HG03280 (cell line): ENCODE results near the gene HP1BP3.

Experiments used
- ATAC-seq: cut with Tn5 transposase; IDR thresholded peaks from one replicate; pipeline ENCODE4 v1.9.1; 2021; ENCODE audit warnings: mild to moderate bottlenecking, moderate library complexity; ENCODE audit not compliant: unreplicated experiment

The HP1BP3 gene

GRCh38 chr1:20771780-20772179, 15.3 kb downstream of the HP1BP3 start:
- no peak for ATAC-seq

GRCh38 chr1:20770314-20771087, 16.6 kb downstream of the HP1BP3 start:
- ATAC-seq: no peak

- ATAC-seq: no peak
Measured at GRCh38 chr1:20767271-20767670, 19.8 kb downstream of the HP1BP3 start.

GRCh38 chr1:20763417-20763816, 23.7 kb downstream of the HP1BP3 start:
- ATAC-seq: no peak

GRCh38 chr1:20760322-20760721, 26.8 kb downstream of the HP1BP3 start:
- no peak for ATAC-seq

- no peak for ATAC-seq
Measured at GRCh38 chr1:20753589-20753988, 33.5 kb downstream of the HP1BP3 start.

GRCh38 chr1:20751462-20751990, 35.6 kb downstream of the HP1BP3 start:
- no peak for ATAC-seq

- ATAC-seq: no peak
Measured at GRCh38 chr1:20742671-20743070, 44.4 kb downstream of the HP1BP3 start.

- ATAC-seq: no peak
Measured at GRCh38 chr1:20740781-20741180, 46.3 kb downstream of the HP1BP3 start.

GRCh38 chr1:20739225-20739624, 47.9 kb downstream of the HP1BP3 start:
- ATAC-seq: no peak

- ATAC-seq: no peak
Measured at GRCh38 chr1:20735581-20736111, 51.5 kb downstream of the HP1BP3 start.

- peak; percentile 12 for ATAC-seq
Measured at GRCh38 chr1:20733360-20733975, 53.6 kb downstream of the HP1BP3 start.

- peak; percentile 53 for ATAC-seq
Measured at GRCh38 chr1:20732588-20733359, 54.3 kb downstream of the HP1BP3 start, which contains the start of gene SH2D5. Gene SH2D5, minus strand, starts transcription at chr1:20732703. Its CDS starts 4,659 bp downstream, at chr1:20728044.

- ATAC-seq: no peak
Measured at GRCh38 chr1:20732071-20732587, 55.0 kb downstream of the HP1BP3 start.

- ATAC-seq: no peak
Measured at GRCh38 chr1:20731057-20731991, 55.8 kb downstream of the HP1BP3 start.

GRCh38 chr1:20730690-20731056, 56.4 kb downstream of the HP1BP3 start:
- ATAC-seq: no peak

- no peak for ATAC-seq
Measured at GRCh38 chr1:20729990-20730689, 57.0 kb downstream of the HP1BP3 start.

GRCh38 chr1:20729155-20729931, 57.8 kb downstream of the HP1BP3 start:
- ATAC-seq: no peak
